HG02852 (cell line): ENCODE data around the gene CYSTM1.
"Not testable (repeated sequence)": the region's sequence is repeated elsewhere in the genome, so short reads cannot be mapped to it uniquely, and the experiment has no call there.

ENCODE experiments used
- ATAC-seq: cut with Tn5 transposase; IDR thresholded peaks from one replicate; pipeline ENCODE4 v1.9.1; 2021; ENCODE audit warnings: mild to moderate bottlenecking, moderate library complexity; ENCODE audit not compliant: unreplicated experiment

The CYSTM1 gene

DNA sequence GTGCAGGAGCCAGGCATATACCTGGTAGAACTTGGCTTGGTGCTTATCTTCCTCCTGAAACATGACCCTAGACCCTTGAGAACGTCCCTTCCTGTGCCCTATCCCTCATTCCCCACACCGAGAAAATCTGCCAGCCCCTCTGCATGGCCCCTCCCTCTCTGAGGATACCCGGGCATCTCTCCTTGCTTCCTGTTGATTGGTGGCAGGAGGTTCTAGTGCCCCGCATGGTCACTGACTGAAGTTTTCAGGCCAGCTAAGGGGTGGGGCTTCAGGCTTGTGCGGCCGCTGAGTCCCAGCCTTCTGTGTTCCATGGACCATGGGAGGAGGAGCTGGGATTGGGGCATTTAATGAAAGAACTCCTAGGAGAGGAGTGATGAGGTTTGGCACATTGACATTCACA lies 26.5 kb upstream of the CYSTM1 start:
- no peak for ATAC-seq

DNA sequence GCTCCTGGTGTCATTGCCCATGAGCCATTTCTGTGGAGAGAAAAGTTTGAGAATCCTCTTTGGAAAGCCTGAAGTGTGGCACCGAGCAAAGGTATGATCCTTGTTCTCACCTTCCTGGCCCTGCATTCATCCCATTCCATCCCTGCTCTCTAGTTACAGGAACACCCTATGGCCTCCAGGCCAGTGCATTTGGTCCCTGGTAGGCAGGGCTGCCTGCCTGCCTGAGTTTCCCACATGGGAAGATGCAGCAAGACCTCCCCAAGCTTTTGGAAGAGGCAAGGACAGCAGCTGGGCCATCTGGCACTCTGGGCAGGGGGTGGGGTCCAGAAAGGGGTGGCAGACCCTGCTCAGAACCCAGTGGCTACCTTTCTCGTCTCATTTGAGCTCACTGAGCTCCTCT lies 24.8 kb upstream of the CYSTM1 start:
- ATAC-seq: no peak

DNA sequence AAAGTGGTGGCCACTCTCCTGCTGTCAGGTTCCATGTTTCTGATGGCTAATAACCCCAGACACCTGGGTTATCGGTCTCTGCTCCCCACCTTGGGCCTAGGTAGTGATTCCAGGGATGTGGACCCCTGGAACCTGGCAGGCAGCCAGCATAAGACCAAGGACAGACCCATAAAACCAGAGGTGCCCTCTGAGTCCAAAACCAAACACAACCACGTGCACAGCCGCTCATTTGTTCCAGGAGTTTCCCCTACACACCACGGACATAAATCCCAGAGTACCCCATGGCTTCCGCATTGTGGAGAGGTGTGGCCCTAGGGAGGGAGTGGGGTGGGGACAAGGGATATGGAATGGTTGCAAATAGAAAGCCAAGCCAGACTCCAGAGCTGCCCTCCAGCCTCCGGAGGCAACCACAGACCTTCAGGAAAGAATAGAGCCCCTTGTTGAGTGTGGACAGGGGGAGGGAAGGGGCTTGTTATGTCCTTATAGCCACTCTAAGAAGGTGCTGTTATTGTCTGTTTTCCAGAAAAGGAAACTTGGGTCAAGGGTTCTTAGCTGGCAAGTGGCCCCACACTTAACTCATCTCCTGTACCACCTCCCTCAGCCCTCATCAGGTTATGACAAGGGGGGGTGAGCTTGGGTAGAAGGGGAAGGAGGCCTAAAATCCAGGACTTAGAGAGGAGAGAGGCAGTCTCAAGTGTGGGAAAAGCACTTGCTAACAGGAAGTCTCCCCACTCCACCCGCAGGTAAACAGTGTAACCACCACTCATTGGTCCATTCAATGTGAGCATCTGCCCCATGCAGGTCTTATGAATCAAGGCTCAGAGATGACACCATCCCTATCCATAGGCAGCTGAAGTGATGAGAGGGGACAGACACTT lies 23.6 kb upstream of the CYSTM1 start:
- no peak for ATAC-seq

GRCh38 chr5:140152022-140152999 lies 22.7 kb upstream of the CYSTM1 start:
- no peak for ATAC-seq

DNA sequence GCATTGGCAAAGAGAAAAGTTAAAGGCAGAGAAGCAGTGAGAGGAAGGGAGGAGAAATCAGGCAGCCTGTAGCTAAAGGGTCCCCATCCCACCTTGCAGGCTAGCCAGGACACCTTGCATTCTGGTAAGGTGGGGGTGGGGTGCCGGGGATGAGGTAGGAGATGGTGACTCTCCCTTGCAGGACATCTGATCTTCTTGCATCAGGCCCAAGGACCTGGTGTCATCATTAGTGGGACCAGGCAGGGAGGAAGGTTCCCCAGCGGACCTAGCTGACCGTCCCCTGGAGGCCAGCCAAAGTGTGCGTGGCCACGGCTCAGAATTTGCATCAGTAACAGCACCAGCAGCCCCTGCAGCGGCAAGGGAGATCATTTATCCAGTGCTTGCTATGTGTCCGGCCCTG lies 21.7 kb upstream of the CYSTM1 start:
- ATAC-seq: no peak

DNA sequence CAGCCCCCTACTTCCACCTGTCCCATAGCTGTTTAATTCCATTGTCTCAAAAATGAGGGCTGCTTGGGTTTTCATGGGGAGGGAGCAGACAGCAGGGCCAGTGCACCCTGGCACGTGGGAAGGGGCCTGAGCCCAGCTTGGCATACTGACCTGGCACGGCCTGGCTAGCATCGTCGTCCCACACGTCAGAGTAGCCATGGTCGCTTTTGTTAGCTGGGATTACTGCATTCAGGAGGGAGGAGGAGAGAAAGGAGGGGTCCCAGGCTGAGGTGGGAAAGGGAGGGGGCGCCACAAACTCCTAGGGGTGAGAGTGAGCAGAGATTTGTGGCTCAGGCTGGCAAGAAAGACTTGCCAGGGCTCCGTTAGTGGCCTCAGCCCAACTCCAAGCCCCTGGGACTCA lies 21.1 kb upstream of the CYSTM1 start:
- ATAC-seq: no peak

DNA sequence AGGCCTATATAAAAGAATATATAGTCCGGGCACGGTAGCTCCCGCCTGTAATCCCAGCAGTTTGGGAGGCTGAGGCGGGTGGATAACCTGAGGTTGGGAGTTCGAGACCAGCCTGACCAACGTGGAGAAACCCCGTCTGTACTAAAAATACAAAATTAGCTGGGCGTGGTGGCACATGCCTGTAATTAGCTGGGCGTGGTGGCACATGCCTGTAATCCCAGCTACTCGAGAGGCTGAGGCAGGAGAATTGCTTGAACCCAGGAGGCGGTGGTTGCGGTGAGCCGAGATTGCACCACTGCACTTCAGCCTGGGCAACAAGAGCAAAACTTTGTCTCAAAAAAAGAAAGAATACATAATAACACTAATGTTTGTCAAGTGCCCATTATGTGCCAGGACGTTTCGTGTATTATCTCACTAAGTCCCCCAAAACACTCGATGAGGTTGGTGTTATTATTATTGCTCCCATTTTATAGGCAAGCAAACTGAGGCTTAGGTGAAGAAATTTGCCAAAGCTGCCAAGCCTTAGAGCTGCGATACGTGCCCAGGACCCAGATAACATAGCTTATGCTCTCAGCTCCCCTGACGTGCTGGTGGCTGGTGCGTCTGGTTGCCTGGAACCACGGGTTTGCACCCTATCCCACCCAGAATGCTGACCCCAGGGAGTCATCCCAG lies 20.1 kb upstream of the CYSTM1 start:
- not testable (repeated sequence) for ATAC-seq

DNA sequence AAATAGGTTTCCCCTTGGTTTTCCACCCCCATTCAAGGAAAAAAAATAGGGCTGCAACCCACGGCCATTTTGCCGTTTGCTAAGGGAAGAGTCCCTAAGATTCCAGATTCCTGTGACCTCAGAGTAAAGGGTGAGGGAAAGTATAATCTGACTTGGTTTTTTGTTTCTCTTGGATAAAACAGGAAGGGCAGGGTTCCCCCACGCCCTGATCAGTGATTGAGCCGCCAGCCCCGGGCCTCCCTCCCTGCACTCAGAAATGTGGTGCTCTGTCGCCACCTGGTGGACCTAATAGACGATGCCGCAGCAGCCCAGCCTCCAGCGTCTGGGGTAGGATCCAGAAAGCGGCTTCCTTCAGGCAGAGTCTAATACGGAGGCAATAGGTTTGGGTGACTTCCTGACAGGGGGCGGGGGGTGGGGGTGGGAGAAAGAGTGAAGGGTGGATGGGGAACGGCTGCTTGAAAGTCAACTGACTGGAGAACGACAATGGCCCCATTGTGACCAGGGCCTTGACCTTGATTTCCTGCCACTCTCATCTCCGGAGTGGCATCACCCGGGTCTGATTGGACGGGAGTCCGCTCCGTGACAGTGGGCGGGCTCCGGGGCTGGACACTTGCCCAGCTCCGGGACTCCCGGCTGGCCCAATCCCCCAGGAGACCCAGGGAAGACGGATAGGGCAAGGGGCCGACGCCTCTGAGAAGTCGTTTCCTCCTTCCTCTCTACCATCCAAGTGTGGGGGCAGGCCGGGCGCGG lies 17.8 kb upstream of the CYSTM1 start:
- peak; percentile 98 for ATAC-seq

DNA sequence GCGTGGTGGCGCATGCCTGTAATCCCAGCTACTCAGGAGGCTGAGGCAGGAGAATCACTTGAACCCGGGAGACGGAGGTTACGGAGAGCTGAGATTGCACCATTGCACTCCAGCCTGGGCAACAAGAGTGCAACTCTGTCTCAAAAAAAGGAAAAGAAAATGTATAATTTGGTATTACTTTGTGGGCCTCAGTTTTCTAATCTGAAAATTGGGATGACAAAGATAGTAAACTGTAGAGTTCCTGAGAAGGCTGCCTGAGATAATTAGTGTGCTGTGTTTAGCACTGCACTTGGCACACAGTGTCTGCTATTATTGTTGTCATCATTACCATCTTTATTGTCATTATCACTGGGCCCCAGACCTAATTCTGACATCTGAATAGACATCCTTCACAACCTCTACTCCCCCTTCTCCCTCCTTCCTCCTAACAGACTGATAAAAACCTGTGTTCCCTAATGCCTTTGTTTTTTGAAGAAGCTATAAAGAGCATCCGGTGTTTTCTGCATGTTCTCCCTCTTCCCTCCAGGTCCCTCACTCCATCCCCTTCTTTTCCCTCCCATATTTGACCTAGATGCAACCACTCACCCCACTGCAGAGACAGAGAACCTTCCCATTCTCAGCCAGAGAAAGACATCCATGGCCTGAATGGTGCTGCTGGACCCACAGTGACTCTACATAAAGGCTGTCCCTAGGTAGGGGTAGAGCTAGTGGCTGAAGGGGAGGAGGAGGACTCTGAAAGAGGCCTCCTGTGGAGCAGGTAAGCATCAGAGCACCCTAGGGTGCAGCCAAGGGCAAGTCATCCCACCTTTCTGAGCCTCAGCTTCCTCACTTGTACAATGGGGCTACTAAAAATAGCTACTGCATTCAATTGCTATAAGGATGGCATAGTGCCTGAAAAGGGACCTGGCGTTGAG lies 15.7 kb upstream of the CYSTM1 start:
- no peak for ATAC-seq

GRCh38 chr5:140162275-140162674 lies 12.7 kb upstream of the CYSTM1 start:
- no peak for ATAC-seq

GRCh38 chr5:140162781-140163180 lies 12.2 kb upstream of the CYSTM1 start:
- ATAC-seq: no peak

DNA sequence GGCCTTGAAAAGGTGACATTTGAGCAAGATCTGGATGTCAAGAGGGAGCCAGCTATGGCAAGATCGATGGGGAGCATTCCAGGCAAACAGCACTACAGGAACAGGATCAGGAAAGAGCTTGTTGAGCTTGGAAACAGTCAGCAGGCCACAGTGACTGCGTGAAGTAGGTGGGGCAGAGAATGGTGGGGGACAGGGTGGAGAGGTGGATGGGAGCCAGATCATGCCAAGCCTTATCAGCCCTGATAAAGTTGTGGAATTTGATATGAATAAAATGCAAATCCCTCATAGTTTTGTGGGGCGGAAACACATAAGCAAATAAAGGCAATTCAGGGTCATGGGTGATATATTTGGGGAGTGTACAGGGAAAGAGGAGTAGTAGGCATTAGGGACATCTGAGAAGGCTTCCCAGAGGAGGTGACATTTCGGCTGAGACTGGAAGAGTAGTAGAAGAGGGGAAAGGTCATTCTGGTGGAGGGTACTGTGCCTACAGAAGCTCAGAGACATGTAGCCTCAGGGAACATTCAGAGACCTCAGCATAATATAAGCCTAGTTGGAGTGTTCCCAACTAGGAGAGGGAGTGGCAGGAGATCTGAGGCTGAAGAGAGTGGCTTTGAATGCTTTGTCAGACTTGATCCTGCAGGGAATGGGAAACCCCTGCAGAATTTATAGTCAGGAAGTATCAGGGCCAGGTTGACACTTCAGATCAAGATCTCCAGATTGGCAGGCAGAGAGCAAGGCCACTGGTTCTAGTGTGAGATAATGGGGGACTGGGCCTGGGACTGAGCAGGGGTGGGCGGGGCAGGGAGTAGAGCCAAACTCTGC lies 9.7 kb upstream of the CYSTM1 start:
- no peak for ATAC-seq

- no peak for ATAC-seq
Observed at GRCh38 chr5:140165923-140166270, 9.1 kb upstream of the CYSTM1 start.

DNA sequence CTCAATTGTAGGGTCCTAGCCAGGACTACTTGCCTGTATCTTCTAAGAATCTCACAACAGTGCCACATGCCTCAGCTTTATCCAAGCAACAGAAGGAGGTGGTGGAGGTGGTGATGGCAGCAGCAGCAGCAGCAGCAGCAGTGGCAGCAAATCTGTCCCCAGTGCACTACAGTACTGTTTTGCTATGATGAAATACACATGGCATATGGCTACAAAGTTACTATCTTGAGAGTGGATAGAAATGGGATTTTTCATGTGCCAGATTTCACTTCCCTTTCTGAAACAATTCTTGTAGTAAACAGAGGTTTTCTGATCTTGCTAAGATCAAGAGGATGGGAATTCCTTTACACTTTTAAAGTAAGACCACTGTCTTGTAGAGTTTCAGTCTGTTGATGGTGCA lies 8.1 kb upstream of the CYSTM1 start:
- ATAC-seq: no peak

GRCh38 chr5:140168371-140168770 lies 6.6 kb upstream of the CYSTM1 start:
- no peak for ATAC-seq

GRCh38 chr5:140169410-140169809 lies 5.6 kb upstream of the CYSTM1 start:
- no peak for ATAC-seq

GRCh38 chr5:140172483-140172882 lies 2.5 kb upstream of the CYSTM1 start:
- ATAC-seq: no peak

GRCh38 chr5:140174014-140174413 lies 974 bp upstream of the CYSTM1 start:
- ATAC-seq: no peak
